ENCODE results near the gene IMMP2L.

DNA sequence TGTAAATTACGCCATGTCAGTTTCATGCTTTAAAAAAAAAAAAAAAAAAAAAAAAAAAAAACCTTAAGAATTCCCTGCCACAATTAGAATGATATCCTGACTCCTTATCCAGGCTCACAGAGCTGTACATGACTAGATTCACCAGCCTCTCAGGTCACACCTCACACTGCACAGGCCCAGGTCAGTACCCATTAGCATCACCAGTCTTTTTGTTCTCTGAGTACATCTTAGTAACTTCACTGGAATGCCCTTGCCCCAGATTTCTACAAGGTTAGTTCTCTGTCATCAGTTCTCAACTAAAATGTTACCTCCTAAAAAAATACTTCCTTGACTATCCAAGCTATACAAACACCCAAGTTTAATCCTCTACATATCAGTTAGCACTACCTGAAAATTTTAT lies 260.4 kb downstream of the IMMP2L start:
- TF ChIP-seq, protein P1, sequence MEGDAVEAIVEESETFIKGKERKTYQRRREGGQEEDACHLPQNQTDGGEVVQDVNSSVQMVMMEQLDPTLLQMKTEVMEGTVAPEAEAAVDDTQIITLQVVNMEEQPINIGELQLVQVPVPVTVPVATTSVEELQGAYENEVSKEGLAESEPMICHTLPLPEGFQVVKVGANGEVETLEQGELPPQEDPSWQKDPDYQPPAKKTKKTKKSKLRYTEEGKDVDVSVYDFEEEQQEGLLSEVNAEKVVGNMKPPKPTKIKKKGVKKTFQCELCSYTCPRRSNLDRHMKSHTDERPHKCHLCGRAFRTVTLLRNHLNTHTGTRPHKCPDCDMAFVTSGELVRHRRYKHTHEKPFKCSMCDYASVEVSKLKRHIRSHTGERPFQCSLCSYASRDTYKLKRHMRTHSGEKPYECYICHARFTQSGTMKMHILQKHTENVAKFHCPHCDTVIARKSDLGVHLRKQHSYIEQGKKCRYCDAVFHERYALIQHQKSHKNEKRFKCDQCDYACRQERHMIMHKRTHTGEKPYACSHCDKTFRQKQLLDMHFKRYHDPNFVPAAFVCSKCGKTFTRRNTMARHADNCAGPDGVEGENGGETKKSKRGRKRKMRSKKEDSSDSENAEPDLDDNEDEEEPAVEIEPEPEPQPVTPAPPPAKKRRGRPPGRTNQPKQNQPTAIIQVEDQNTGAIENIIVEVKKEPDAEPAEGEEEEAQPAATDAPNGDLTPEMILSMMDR (IDR thresholded peaks at IDR 0.05) = no peak
- TF ChIP-seq POLR2A (IDR thresholded peaks at IDR 0.05) = no peak

Measured in right lobe of liver (tissue), 4 donors.